ENCODE measurements around the gene NR2F2. TPM values are rescaled to one million over a fixed set of nuclear protein-coding genes. Genes with fewer than 3 reads are reported as not detected.

Gene NR2F2
- polyA plus RNA-seq, 1 experiment = 63.1 TPM

GRCh38 chr15:96338074-96338765, 7.7 kb downstream of the NR2F2 start:
- ChIA-PET POLR2A (interaction anchor here (0.6 to 4.0 kb wide), 4 partner anchors 11 to 962 kb away, joined by 4 to 38 read pairs (median 8); no protein-coding TSS in a partner anchor), CTCF (interaction anchor here (0.6 to 2.4 kb wide), 2 partner anchors 11 to 16 kb away, joined by 4 to 14 read pairs; no protein-coding TSS in a partner anchor)
- Histone ChIP-seq H3K9me3 (ENCODE audit: control insufficient read depth, insufficient read depth, low read length) (peaks cover 7% of the 10 kb centered on the region; the same call in 1 of the 2 replicates), H3K27me3 (ENCODE audit: control insufficient read depth, insufficient read depth, low read length) (no peaks in the 10 kb centered on the region), H3K4me3 (ENCODE audit: low read depth, low read length) (peak overlapping the region; percentile 75), H3K27ac (ENCODE audit: low read depth, low read length) (no peak overlapping the region)
- DNase-seq (ENCODE audit: low read depth, low spot score) = no peak
- TF ChIP-seq CTCF (IDR thresholded peaks at IDR 0.05; ENCODE audit: low read depth, low read length) = no peak

GRCh38 chr15:96338766-96339618, 8.5 kb downstream of the NR2F2 start:
- H3K27me3 ChIP-seq (ENCODE audit: control insufficient read depth, insufficient read depth, low read length) = no peaks in the 10 kb centered on the region
- H3K4me3 ChIP-seq (ENCODE audit: low read depth, low read length) = peak overlapping the region; percentile 75
- ChIA-PET CTCF (interaction anchor here (2.4 kb wide), 1 partner anchor 12 kb away, joined by 14 read pairs; no protein-coding TSS in a partner anchor), POLR2A (interaction anchor here (0.6 to 4.0 kb wide), 6 partner anchors 8 to 1062 kb away, joined by 4 to 38 read pairs (median 4); partner anchors contain the start of gene NR2F2)
- H3K9me3 ChIP-seq (ENCODE audit: control insufficient read depth, insufficient read depth, low read length) = peaks cover 2% of the 10 kb centered on the region; the same call in 1 of the 2 replicates
- no peak for TF ChIP-seq CTCF (IDR thresholded peaks at IDR 0.05; ENCODE audit: low read depth, low read length)
- no peak for DNase-seq (ENCODE audit: low read depth, low spot score)
- peak overlapping the region; percentile 47 for H3K27ac ChIP-seq (ENCODE audit: low read depth, low read length)

- H3K27me3 ChIP-seq (ENCODE audit: control insufficient read depth, insufficient read depth, low read length) = no peaks in the 10 kb centered on the region
- no peak for DNase-seq (ENCODE audit: low read depth, low spot score)
- H3K4me3 ChIP-seq (ENCODE audit: low read depth, low read length) = peak overlapping the region; percentile 75
- POLR2A ChIA-PET = interaction anchor here (0.7 to 4.0 kb wide), 6 partner anchors 7 to 1062 kb away, joined by 4 to 38 read pairs (median 6); partner anchors contain the start of gene NR2F2
- CTCF ChIA-PET = interaction anchor here (1.3 to 2.4 kb wide), 3 partner anchors 12 to 1315 kb away, joined by 4 to 14 read pairs (median 5); no protein-coding TSS in a partner anchor
- H3K27ac ChIP-seq (ENCODE audit: low read depth, low read length) = peak overlapping the region; percentile 86
- H3K9me3 ChIP-seq (ENCODE audit: control insufficient read depth, insufficient read depth, low read length) = no peaks in the 10 kb centered on the region
- TF ChIP-seq CTCF (IDR thresholded peaks at IDR 0.05; ENCODE audit: low read depth, low read length) = no peak
These were observed 9.3 kb downstream of the NR2F2 start for GRCh38 chr15:96339619-96340347.

- TF ChIP-seq CTCF (IDR thresholded peaks at IDR 0.05; ENCODE audit: low read depth, low read length) = no peak
- DNase-seq (ENCODE audit: low read depth, low spot score) = no peak
- POLR2A ChIA-PET = interaction anchor here (1.4 to 4.0 kb wide), 5 partner anchors 8 to 1063 kb away, joined by 4 to 38 read pairs (median 6); partner anchors contain the start of gene NR2F2
- no peaks in the 10 kb centered on the region for H3K27me3 ChIP-seq (ENCODE audit: control insufficient read depth, insufficient read depth, low read length)
- H3K9me3 ChIP-seq (ENCODE audit: control insufficient read depth, insufficient read depth, low read length) = no peaks in the 10 kb centered on the region
- peak overlapping the region; percentile 86 for H3K27ac ChIP-seq (ENCODE audit: low read depth, low read length)
- H3K4me3 ChIP-seq (ENCODE audit: low read depth, low read length) = peak overlapping the region; percentile 75
- CTCF ChIA-PET = interaction anchor here (1.3 to 1.4 kb wide), 2 partner anchors 16 to 1316 kb away, joined by 4 to 5 read pairs; no protein-coding TSS in a partner anchor
These were observed 9.8 kb downstream of the NR2F2 start for GRCh38 chr15:96340348-96340597.
